Esophagus squamous epithelium (tissue), 5 donors: ENCODE measurements around the gene ZMYND19. TPM values are rescaled to one million over a fixed set of nuclear protein-coding genes. Genes with fewer than 3 reads are reported as not detected.
"Not testable (repeated sequence)": the region's sequence is repeated elsewhere in the genome, so short reads cannot be mapped to it uniquely, and the experiment has no call there.

ENCODE experiments used
- DNase-seq: peaks from one replicate; lab custom pipeline; 2025; lab: John Stamatoyannopoulos, UW
- H3K27ac ChIP-seq, 4 donors: fragments of 200-600 bp; sonication (generic); one replicate each; pipeline ENCODE4 v1.5.1; 2016 to 2019; ENCODE audit warnings: mild to moderate bottlenecking in 1 of 4
- H3K27me3 ChIP-seq, 4 donors: fragments of 200-600 bp; sonication (generic); 1 replicate in 3 of 4; 2 replicates in 1 of 4; pipeline versions ENCODE4 v1.5.1 to v1.6.0; 2017 to 2021; ENCODE audit warnings: antibody characterized with exemption in 1 of 4
- H3K36me3 ChIP-seq, 3 donors: fragments of 200-600 bp; sonication (generic); one replicate each; pipeline ENCODE4 v1.5.1; 2016 to 2019
- H3K4me1 ChIP-seq, 3 donors: fragments of 200-600 bp; sonication (generic); one replicate each; pipeline ENCODE4 v1.5.1; 2017 to 2019
- H3K4me3 ChIP-seq, 4 donors: fragments of 200-600 bp; sonication (generic); 1 replicate in 3 of 4; 2 replicates in 1 of 4; pipeline ENCODE4 v1.5.1; 2016 to 2019; ENCODE audit warnings: mild to moderate bottlenecking in 2 of 4, moderate library complexity in 1 of 4
- H3K9me3 ChIP-seq, 3 donors: fragments of 200-600 bp; sonication (generic); one replicate each; pipeline ENCODE4 v1.5.1; 2016 to 2019
- POLR2A ChIP-seq, 4 donors: fragments of 450-650 bp; IDR thresholded peaks; one replicate each; pipeline ENCODE4 v1.6.1; 2017; ENCODE audit warnings: antibody characterized with exemption in 4 of 4, mild to moderate bottlenecking in 4 of 4, moderate library complexity in 3 of 4
- WGBS, 2 donors: methylation state at CpG; one replicate each; pipeline ENCODE4 v1.1.5; 2018; 5-methylcytosine and 5-hydroxymethylcytosine counted together
- intact Hi-C: fragments of 100-400 bp; cut with DNase I; formaldehyde crosslinking; loops from one replicate; pipeline ENCODE4 v1.15.0; 2022
- total RNA-seq, 4 donors: library from RNA; depleted of rRNA; stranded (reverse); fragments of >200 nt; gene quantifications; one replicate each; pipeline ENCODE4 v1.1.0, GENCODE V29; 2016
- TF ChIP-seq, protein P1 (sequence below), 6 experiments: fragments of 450-650 bp in 4 of 6; fragments of 200-600 bp in 2 of 6; sonication (generic) in 2 of 6; IDR thresholded peaks; one replicate each; pipeline ENCODE4 v1.5.1; 2016 to 2019; ENCODE audit warnings: antibody characterized with exemption in 6 of 6, mild to moderate bottlenecking in 4 of 6, moderate library complexity in 4 of 6
- donor health status: DM: yes; HTN: yes; CAD: no.

Gene ZMYND19
- total RNA-seq, 4 donors from 2014 or later, result 17.5 to 28.8 (median 25.2) TPM

DNA sequence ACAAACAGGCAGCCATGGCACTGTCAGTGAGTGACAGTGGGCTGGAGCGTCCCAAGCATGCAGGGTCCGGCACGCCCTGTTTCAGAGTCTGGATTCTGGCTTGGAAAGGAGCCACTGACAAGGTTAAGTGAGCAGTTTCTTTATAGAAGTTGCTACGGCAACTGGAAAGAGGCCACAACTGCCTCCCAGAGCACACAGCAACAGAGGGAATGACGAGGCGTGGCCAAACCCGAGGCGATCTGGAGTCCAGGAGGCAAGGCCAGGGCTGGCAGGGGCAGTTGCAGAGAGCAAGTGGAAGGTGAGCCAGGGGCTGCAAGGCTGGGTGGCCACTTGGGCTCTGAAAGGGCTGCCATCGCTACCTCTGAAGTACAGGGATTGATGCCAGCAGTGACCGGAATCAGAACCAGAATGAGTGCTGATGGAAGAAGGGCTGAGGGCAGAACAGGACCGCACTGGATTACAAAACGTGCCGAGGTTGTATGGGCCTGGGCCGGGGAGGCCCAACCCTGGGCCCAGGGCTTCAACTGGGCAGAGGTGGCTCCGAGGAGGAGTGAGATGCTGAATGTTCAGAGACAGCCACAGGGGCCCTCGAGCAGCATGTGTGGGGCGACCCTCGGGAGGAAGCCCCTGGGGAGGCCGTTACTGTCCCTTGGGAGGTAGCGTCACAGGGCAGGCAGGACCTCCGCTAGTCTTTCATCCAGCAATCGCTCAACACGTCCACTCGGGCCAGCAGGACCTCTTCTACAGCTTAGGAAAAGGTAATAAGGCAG, 34.1 kb downstream of the ZMYND19 start:
- Histone ChIP-seq H3K36me3 (peaks cover 6 to 72% (median 26%) of the 10 kb centered on the region in 3 donors), H3K9me3 (no peaks in the 10 kb centered on the region), H3K4me3 (no peak overlapping the region), H3K27ac (peak overlapping the region in 1 of 4 donors; percentile 9), H3K27me3 (no peaks in the 10 kb centered on the region), H3K4me1 (peaks cover 8 to 33% (median 8%) of the 10 kb centered on the region in 3 donors)
- intact Hi-C loops, result no loop called here
- 73 to 75% methylated on average over 19 to 24 of the region's 24 CpGs for WGBS, 2 donors
- TF ChIP-seq, protein P1, sequence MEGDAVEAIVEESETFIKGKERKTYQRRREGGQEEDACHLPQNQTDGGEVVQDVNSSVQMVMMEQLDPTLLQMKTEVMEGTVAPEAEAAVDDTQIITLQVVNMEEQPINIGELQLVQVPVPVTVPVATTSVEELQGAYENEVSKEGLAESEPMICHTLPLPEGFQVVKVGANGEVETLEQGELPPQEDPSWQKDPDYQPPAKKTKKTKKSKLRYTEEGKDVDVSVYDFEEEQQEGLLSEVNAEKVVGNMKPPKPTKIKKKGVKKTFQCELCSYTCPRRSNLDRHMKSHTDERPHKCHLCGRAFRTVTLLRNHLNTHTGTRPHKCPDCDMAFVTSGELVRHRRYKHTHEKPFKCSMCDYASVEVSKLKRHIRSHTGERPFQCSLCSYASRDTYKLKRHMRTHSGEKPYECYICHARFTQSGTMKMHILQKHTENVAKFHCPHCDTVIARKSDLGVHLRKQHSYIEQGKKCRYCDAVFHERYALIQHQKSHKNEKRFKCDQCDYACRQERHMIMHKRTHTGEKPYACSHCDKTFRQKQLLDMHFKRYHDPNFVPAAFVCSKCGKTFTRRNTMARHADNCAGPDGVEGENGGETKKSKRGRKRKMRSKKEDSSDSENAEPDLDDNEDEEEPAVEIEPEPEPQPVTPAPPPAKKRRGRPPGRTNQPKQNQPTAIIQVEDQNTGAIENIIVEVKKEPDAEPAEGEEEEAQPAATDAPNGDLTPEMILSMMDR (IDR thresholded peaks at IDR 0.05), result no peak
- no peak for TF ChIP-seq POLR2A (IDR thresholded peaks at IDR 0.05)
- DNase-seq, result no peak

DNA sequence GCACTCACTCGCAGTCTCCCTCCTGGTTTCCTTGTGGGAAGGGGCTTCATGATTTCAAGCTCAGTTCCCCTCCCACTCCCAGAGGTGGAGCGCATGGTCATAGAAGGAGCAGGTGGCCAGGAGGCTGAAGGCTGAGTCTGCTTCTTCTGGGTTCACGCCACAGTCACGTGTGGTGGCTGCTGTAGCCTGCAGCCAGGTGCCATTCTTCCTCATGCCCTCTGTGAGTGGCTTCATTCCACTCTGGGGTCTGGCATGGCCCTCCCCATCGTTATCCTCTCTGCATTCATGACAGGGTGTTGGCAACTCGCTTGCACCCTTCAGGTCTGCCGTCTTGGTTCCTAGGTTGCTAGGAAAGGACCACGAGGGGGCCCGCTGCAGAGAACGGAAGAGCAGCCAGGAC, 35.1 kb downstream of the ZMYND19 start:
- peaks cover 8 to 43% (median 13%) of the 10 kb centered on the region in 3 donors for H3K4me1 ChIP-seq
- H3K4me3 ChIP-seq, result no peak overlapping the region
- intact Hi-C loops, result no loop called here
- H3K27me3 ChIP-seq, result no peaks in the 10 kb centered on the region
- no peak for DNase-seq
- WGBS, 2 donors, result 77 to 88% methylated on average over 4 to 5 of the region's 10 CpGs
- no peak overlapping the region for H3K27ac ChIP-seq
- H3K36me3 ChIP-seq, result peaks cover 6 to 67% (median 26%) of the 10 kb centered on the region in 3 donors
- H3K9me3 ChIP-seq, result no peaks in the 10 kb centered on the region
- TF ChIP-seq, protein P1 (IDR thresholded peaks at IDR 0.05), result no peak
- TF ChIP-seq POLR2A (IDR thresholded peaks at IDR 0.05), result no peak

DNA sequence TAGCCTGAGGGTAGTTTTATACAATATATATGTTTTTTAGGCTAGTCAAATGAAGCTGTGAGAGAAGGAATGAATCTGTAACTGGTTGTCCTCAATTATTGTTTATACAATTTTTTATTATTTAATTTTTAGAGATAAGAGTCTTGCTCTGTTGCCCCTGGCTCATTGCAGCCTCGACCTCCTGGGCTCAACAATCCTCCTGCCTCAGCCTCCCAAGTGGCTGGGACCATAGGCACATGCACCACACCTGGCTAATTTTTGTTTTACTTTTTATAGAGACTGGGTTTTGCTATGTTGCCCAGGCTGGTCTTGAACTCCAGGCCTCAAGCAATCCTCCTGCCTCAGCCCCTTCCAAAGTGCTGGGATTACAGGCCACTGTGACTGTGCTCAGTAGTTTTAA, 36.0 kb downstream of the ZMYND19 start:
- H3K4me3 ChIP-seq, result no peak overlapping the region
- TF ChIP-seq, protein P1 (IDR thresholded peaks at IDR 0.05), result no peak
- TF ChIP-seq POLR2A (IDR thresholded peaks at IDR 0.05), result no peak
- DNase-seq, result no peak
- peaks cover 6 to 59% (median 26%) of the 10 kb centered on the region in 3 donors for H3K36me3 ChIP-seq
- no peaks in the 10 kb centered on the region for H3K27me3 ChIP-seq
- intact Hi-C loops, result no loop called here
- 82 to 83% methylated on average over 1 of the region's 1 CpG for WGBS, 2 donors
- no peak overlapping the region for H3K27ac ChIP-seq
- H3K4me1 ChIP-seq, result peaks cover 13 to 52% (median 14%) of the 10 kb centered on the region in 3 donors
- H3K9me3 ChIP-seq, result no peaks in the 10 kb centered on the region

DNA sequence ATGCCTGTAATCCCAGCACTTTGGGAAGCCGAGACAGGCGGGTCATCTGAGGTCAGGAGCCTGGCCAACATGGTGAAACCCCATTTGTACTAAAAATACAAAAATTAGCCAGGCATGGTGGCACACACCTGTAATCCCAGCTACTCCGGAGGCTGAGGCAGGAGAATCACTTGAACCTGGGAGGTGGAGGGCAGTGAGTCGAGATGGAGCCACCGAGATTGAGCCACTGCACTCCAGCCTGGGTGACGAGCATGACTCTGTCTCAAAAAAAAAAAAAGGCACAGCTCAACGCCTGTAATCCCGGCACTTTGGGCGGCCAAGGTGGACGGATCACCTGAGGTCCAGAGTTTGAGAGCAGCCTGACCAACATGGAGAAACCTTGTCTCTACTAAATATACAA, 36.7 kb downstream of the ZMYND19 start:
- H3K9me3 ChIP-seq, DNase-seq, H3K27me3 ChIP-seq, intact Hi-C loops, H3K27ac ChIP-seq, H3K4me3 ChIP-seq: not testable (repeated sequence)
- 80 to 87% methylated on average over 8 to 9 of the region's 10 CpGs for WGBS, 2 donors
- H3K4me1 ChIP-seq, result peaks cover 13 to 58% (median 14%) of the 10 kb centered on the region in 3 donors
- peaks cover 6 to 54% (median 26%) of the 10 kb centered on the region in 3 donors for H3K36me3 ChIP-seq

DNA sequence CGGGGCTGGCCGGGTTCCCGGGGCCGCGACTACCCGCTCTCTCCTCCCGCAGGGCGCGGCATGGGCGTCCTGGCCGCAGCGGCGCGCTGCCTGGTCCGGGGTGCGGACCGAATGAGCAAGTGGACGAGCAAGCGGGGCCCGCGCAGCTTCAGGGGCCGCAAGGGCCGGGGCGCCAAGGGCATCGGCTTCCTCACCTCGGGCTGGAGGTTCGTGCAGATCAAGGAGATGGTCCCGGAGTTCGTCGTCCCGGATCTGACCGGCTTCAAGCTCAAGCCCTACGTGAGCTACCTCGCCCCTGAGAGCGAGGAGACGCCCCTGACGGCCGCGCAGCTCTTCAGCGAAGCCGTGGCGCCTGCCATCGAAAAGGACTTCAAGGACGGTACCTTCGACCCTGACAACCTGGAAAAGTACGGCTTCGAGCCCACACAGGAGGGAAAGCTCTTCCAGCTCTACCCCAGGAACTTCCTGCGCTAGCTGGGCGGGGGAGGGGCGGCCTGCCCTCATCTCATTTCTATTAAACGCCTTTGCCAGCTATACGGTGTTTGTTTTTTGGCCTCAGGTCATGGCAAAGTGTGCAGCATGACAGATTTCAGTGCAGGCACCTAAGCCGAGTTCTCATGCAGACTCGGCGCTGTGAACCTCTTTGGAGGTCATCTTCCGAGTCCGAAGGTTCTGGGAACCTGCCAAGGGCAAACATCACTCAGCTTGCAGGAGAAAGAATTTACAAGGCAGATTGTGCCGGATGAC, 38.1 kb downstream of the ZMYND19 start:
- H3K4me3 ChIP-seq, result peak overlapping the region; percentile 61 to 97 (median 94)
- DNase-seq, result no peak
- H3K27me3 ChIP-seq, result no peaks in the 10 kb centered on the region
- 15 to 42% methylated on average over 5 of the region's 58 CpGs for WGBS, 2 donors
- intact Hi-C loops, result no loop called here
- peaks cover 6 to 39% (median 12%) of the 10 kb centered on the region in 3 donors for H3K36me3 ChIP-seq
- peak overlapping the region; percentile 87 to 98 (median 94) for H3K27ac ChIP-seq
- peaks cover 13 to 70% (median 14%) of the 10 kb centered on the region in 3 donors for H3K4me1 ChIP-seq
- H3K9me3 ChIP-seq, result no peaks in the 10 kb centered on the region
- no peak for TF ChIP-seq POLR2A (IDR thresholded peaks at IDR 0.05)
- TF ChIP-seq, protein P1 (IDR thresholded peaks at IDR 0.05), result peak in 1 of 6 experiments; percentile 5
